Measurements from ENCODE around the gene GAB2.

The GAB2 gene

GRCh38 chr11:78219493-78220217 lies 198.0 kb downstream of the GAB2 start:
- Mint-ChIP-seq H3K27ac (peak overlapping the region; percentile 44), H3K27me3 (no peaks in the 10 kb centered on the region), H3K4me3 (no peak overlapping the region), H3K4me1 (ENCODE audit: low read depth) (peaks cover 16% of the 10 kb centered on the region), H3K36me3 (ENCODE audit: low read depth) (peaks cover 29% of the 10 kb centered on the region), H3K9me3 (no peaks in the 10 kb centered on the region)
- no peak for DNase-seq

GRCh38 chr11:78218707-78219492 lies 198.7 kb downstream of the GAB2 start:
- peak overlapping the region; percentile 22 for H3K27ac Mint-ChIP-seq
- peaks cover 35% of the 10 kb centered on the region for H3K36me3 Mint-ChIP-seq (ENCODE audit: low read depth)
- DNase-seq = no peak
- H3K9me3 Mint-ChIP-seq = no peaks in the 10 kb centered on the region
- no peak overlapping the region for H3K4me3 Mint-ChIP-seq
- no peaks in the 10 kb centered on the region for H3K27me3 Mint-ChIP-seq
- H3K4me1 Mint-ChIP-seq (ENCODE audit: low read depth) = peaks cover 16% of the 10 kb centered on the region

GRCh38 chr11:78217650-78218541 lies 199.7 kb downstream of the GAB2 start:
- H3K9me3 Mint-ChIP-seq = no peaks in the 10 kb centered on the region
- no peak overlapping the region for H3K27ac Mint-ChIP-seq

GRCh38 chr11:78216571-78217287 lies 200.9 kb downstream of the GAB2 start:
- DNase-seq = peak; percentile 17
- no peak overlapping the region for H3K4me3 Mint-ChIP-seq
- H3K27me3 Mint-ChIP-seq = no peaks in the 10 kb centered on the region
- H3K36me3 Mint-ChIP-seq (ENCODE audit: low read depth) = peaks cover 48% of the 10 kb centered on the region
- H3K4me1 Mint-ChIP-seq (ENCODE audit: low read depth) = peaks cover 14% of the 10 kb centered on the region
- no peak overlapping the region for H3K27ac Mint-ChIP-seq
- H3K9me3 Mint-ChIP-seq = no peaks in the 10 kb centered on the region

More at GRCh38 chr11:78217650-78218541, 199.7 kb downstream of the GAB2 start:
- no peak for DNase-seq
- H3K4me1 Mint-ChIP-seq (ENCODE audit: low read depth) = peaks cover 14% of the 10 kb centered on the region
- H3K27me3 Mint-ChIP-seq = no peaks in the 10 kb centered on the region
- H3K36me3 Mint-ChIP-seq (ENCODE audit: low read depth) = peaks cover 40% of the 10 kb centered on the region
- no peak overlapping the region for H3K4me3 Mint-ChIP-seq

- H3K27me3 Mint-ChIP-seq = no peaks in the 10 kb centered on the region
These were observed 201.6 kb downstream of the GAB2 start for GRCh38 chr11:78216021-78216420.

GRCh38 chr11:78214331-78215194 lies 203.1 kb downstream of the GAB2 start:
- H3K4me1 Mint-ChIP-seq (ENCODE audit: low read depth) = peaks cover 2% of the 10 kb centered on the region
- H3K27ac Mint-ChIP-seq = no peak overlapping the region

More at GRCh38 chr11:78216021-78216420, 201.6 kb downstream of the GAB2 start:
- H3K36me3 Mint-ChIP-seq (ENCODE audit: low read depth) = peaks cover 49% of the 10 kb centered on the region
- DNase-seq = peak; percentile 5
- no peaks in the 10 kb centered on the region for H3K9me3 Mint-ChIP-seq
- no peak overlapping the region for H3K27ac Mint-ChIP-seq
- H3K4me1 Mint-ChIP-seq (ENCODE audit: low read depth) = peaks cover 14% of the 10 kb centered on the region
- no peak overlapping the region for H3K4me3 Mint-ChIP-seq

GRCh38 chr11:78213526-78214330 lies 203.9 kb downstream of the GAB2 start:
- no peak for DNase-seq
- no peak overlapping the region for H3K4me3 Mint-ChIP-seq
- H3K36me3 Mint-ChIP-seq (ENCODE audit: low read depth) = peaks cover 64% of the 10 kb centered on the region
- no peak overlapping the region for H3K27ac Mint-ChIP-seq
- no peaks in the 10 kb centered on the region for H3K9me3 Mint-ChIP-seq
- H3K4me1 Mint-ChIP-seq (ENCODE audit: low read depth) = peaks cover 2% of the 10 kb centered on the region
- no peaks in the 10 kb centered on the region for H3K27me3 Mint-ChIP-seq

More at GRCh38 chr11:78214331-78215194, 203.1 kb downstream of the GAB2 start:
- peaks cover 58% of the 10 kb centered on the region for H3K36me3 Mint-ChIP-seq (ENCODE audit: low read depth)
- H3K9me3 Mint-ChIP-seq = no peaks in the 10 kb centered on the region
- DNase-seq = peak; percentile 8
- H3K4me3 Mint-ChIP-seq = no peak overlapping the region
- H3K27me3 Mint-ChIP-seq = no peaks in the 10 kb centered on the region

GRCh38 chr11:78212586-78213371 lies 204.8 kb downstream of the GAB2 start:
- H3K4me1 Mint-ChIP-seq (ENCODE audit: low read depth) = peaks cover 2% of the 10 kb centered on the region
- H3K9me3 Mint-ChIP-seq = no peaks in the 10 kb centered on the region
- H3K36me3 Mint-ChIP-seq (ENCODE audit: low read depth) = peaks cover 67% of the 10 kb centered on the region
- peak; percentile 19 for DNase-seq
- no peaks in the 10 kb centered on the region for H3K27me3 Mint-ChIP-seq
- no peak overlapping the region for H3K4me3 Mint-ChIP-seq
- no peak overlapping the region for H3K27ac Mint-ChIP-seq

GRCh38 chr11:78211565-78211964 lies 206.1 kb downstream of the GAB2 start:
- H3K27me3 Mint-ChIP-seq = no peaks in the 10 kb centered on the region
- H3K27ac Mint-ChIP-seq = no peak overlapping the region
- H3K4me3 Mint-ChIP-seq = no peak overlapping the region
- H3K9me3 Mint-ChIP-seq = no peaks in the 10 kb centered on the region
- no peak for DNase-seq
- H3K4me1 Mint-ChIP-seq (ENCODE audit: low read depth) = peaks cover 2% of the 10 kb centered on the region
- H3K36me3 Mint-ChIP-seq (ENCODE audit: low read depth) = peaks cover 73% of the 10 kb centered on the region

- no peak for DNase-seq
- no peaks in the 10 kb centered on the region for H3K9me3 Mint-ChIP-seq
- no peak overlapping the region for H3K4me3 Mint-ChIP-seq
- H3K4me1 Mint-ChIP-seq (ENCODE audit: low read depth) = peaks cover 9% of the 10 kb centered on the region
- peaks cover 72% of the 10 kb centered on the region for H3K36me3 Mint-ChIP-seq (ENCODE audit: low read depth)
- H3K27ac Mint-ChIP-seq = no peak overlapping the region
- no peaks in the 10 kb centered on the region for H3K27me3 Mint-ChIP-seq
These were observed 207.5 kb downstream of the GAB2 start for GRCh38 chr11:78210000-78210608.

GRCh38 chr11:78209478-78209877 lies 208.1 kb downstream of the GAB2 start:
- no peak overlapping the region for H3K27ac Mint-ChIP-seq
- peak; percentile 22 for DNase-seq
- no peaks in the 10 kb centered on the region for H3K27me3 Mint-ChIP-seq
- H3K4me3 Mint-ChIP-seq = no peak overlapping the region
- H3K4me1 Mint-ChIP-seq (ENCODE audit: low read depth) = peaks cover 15% of the 10 kb centered on the region
- H3K9me3 Mint-ChIP-seq = no peaks in the 10 kb centered on the region
- peaks cover 70% of the 10 kb centered on the region for H3K36me3 Mint-ChIP-seq (ENCODE audit: low read depth)
